IMR-90 (cell line): Measurements from ENCODE around the gene CTNND2. TPM values are rescaled to one million over a fixed set of nuclear protein-coding genes. Genes with fewer than 3 reads are reported as not detected.

ENCODE experiments used
- ATAC-seq: fragments of 200-7000 bp; cut with Tn5 transposase; 2 replicates; pipeline ENCODE4 v1.9.1; 2020; ENCODE audit warnings: low read depth, mild to moderate bottlenecking, moderate library complexity
- BruUV-seq: library from RNA; stranded (reverse); fragments of 400-500 nt; replicated peaks from 2 replicates; lab custom pipeline; 2021; lab: Mats Ljungman, UMichigan
- CTCF ChIA-PET: fragments of 300-600 bp; formaldehyde crosslinking; extraction: SDS; loops from one replicate; lab custom pipeline; 2021; ENCODE audit warnings: antibody characterized with exemption; lab: Yijun Ruan, JAX
- POLR2A ChIA-PET: fragments of 300-600 bp; sonication (Branson Sonifier 250); formaldehyde crosslinking; loops from one replicate; lab custom pipeline; 2022; ENCODE audit warnings: antibody characterized with exemption; ENCODE audit not compliant: unreplicated experiment; lab: Charles Lee
- DNase-seq: peaks from one replicate; pipeline ENCODE4 v3.0.0; 2013
- H2AFZ ChIP-seq: replicated peaks from 2 replicates; pipeline ENCODE3; 2013; ENCODE audit warnings: low read length, mild to moderate bottlenecking; ENCODE audit not compliant: poor library complexity
- H2AK5ac ChIP-seq: 2 replicates; pipeline ENCODE4 v1.6.1; 2013; ENCODE audit warnings: low read depth, low read length, inconsistent platforms
- H2AK9ac ChIP-seq: replicated peaks from 2 replicates; pipeline ENCODE3; 2013; ENCODE audit warnings: mild to moderate bottlenecking, low read depth, low read length, moderate library complexity; ENCODE audit not compliant: poor library complexity
- H2BK120ac ChIP-seq: 2 replicates; pipeline ENCODE4 v1.6.1; 2013; ENCODE audit warnings: low read depth, low read length, inconsistent platforms
- H2BK15ac ChIP-seq: 3 replicates; pipeline ENCODE4 v1.6.1; 2013; ENCODE audit warnings: low read depth, low read length, inconsistent platforms
- H2BK20ac ChIP-seq: 2 replicates; pipeline ENCODE4 v1.6.1; 2013; ENCODE audit warnings: low read depth, mild to moderate bottlenecking, inconsistent platforms, low read length, moderate library complexity
- H2BK5ac ChIP-seq: 2 replicates; pipeline ENCODE4 v1.6.1; 2013; ENCODE audit warnings: mild to moderate bottlenecking, low read depth, low read length, inconsistent platforms; ENCODE audit not compliant: poor library complexity, severe bottlenecking
- H3K14ac ChIP-seq: replicated peaks from 2 replicates; pipeline ENCODE4 v1.6.1; 2013; ENCODE audit warnings: low read depth, low read length, inconsistent platforms
- H3K18ac ChIP-seq: 2 replicates; pipeline ENCODE4 v1.6.1; 2013; ENCODE audit warnings: low read depth, low read length, control low read depth
- H3K23ac ChIP-seq: 2 replicates; pipeline ENCODE4 v1.6.1; 2013; ENCODE audit warnings: low read depth, low read length, inconsistent platforms
- H3K27ac ChIP-seq: 2 replicates; pipeline ENCODE4 v1.5.1; 2013; ENCODE audit warnings: mild to moderate bottlenecking, control low read depth, low read length; ENCODE audit not compliant: insufficient read depth
- H3K27me3 ChIP-seq: 2 replicates; pipeline ENCODE4 v1.6.1; 2013; ENCODE audit warnings: low read length; ENCODE audit not compliant: control insufficient read depth, insufficient read depth
- H3K36me3 ChIP-seq: 2 replicates; pipeline ENCODE4 v1.6.1; 2013; ENCODE audit warnings: low read length, mixed read lengths; ENCODE audit not compliant: control insufficient read depth, insufficient read depth
- H3K4ac ChIP-seq: 2 replicates; pipeline ENCODE4 v1.6.1; 2013; ENCODE audit warnings: low read depth, low read length, inconsistent platforms
- H3K4me1 ChIP-seq: 2 replicates; pipeline ENCODE4 v1.6.1; 2013; ENCODE audit warnings: low read length, mixed read lengths; ENCODE audit not compliant: control insufficient read depth, insufficient read depth
- H3K4me2 ChIP-seq: 2 replicates; pipeline ENCODE4 v1.6.1; 2013; ENCODE audit warnings: low read depth, mild to moderate bottlenecking, control low read depth, low read length, moderate library complexity
- H3K4me3 ChIP-seq: 2 replicates; pipeline ENCODE4 v1.5.1; 2013; ENCODE audit warnings: low read depth, mild to moderate bottlenecking, control low read depth, low read length, moderate library complexity; ENCODE audit not compliant: insufficient read depth
- H3K56ac ChIP-seq: 2 replicates; pipeline ENCODE4 v1.6.1; 2013; ENCODE audit warnings: low read length, inconsistent platforms; ENCODE audit not compliant: insufficient read depth; ENCODE audit errors: extremely low read depth
- H3K79me1 ChIP-seq, 2 experiments: 2 replicates each; pipeline ENCODE4 v1.6.1; 2013; ENCODE audit warnings: low read length in 2 of 2, inconsistent platforms in 1 of 2, low read depth in 1 of 2
- H3K9ac ChIP-seq: 2 replicates; pipeline ENCODE4 v1.6.1; 2013; ENCODE audit warnings: low read depth, low read length, control low read depth
- H3K9me1 ChIP-seq: 2 replicates; pipeline ENCODE4 v1.6.1; 2013; ENCODE audit warnings: low read length, inconsistent platforms; ENCODE audit not compliant: insufficient read depth
- H3K9me3 ChIP-seq: 2 replicates; pipeline ENCODE4 v1.6.1; 2013; ENCODE audit warnings: low read length; ENCODE audit not compliant: control insufficient read depth, insufficient read depth
- H4K20me1 ChIP-seq: 2 replicates; pipeline ENCODE4 v1.6.1; 2013; ENCODE audit warnings: low read length, inconsistent platforms; ENCODE audit not compliant: insufficient read depth
- H4K5ac ChIP-seq: 2 replicates; pipeline ENCODE4 v1.6.1; 2013; ENCODE audit warnings: mild to moderate bottlenecking, low read depth, low read length, control low read depth
- H4K8ac ChIP-seq, 2 experiments: 2 replicates each; pipeline ENCODE4 v1.6.1; 2013; ENCODE audit warnings: low read depth in 2 of 2, low read length in 2 of 2, control low read depth in 1 of 2, inconsistent platforms in 1 of 2
- H4K91ac ChIP-seq: 2 replicates; pipeline ENCODE4 v1.6.1; 2013; ENCODE audit warnings: low read depth, low read length, inconsistent platforms; ENCODE audit not compliant: insufficient read depth
- FOS ChIP-seq: fragments of 150-350 bp; IDR thresholded peaks from 2 replicates; pipeline ENCODE4 v1.6.1; 2016; ENCODE audit warnings: low read depth, low read length
- POLR2A ChIP-seq: IDR thresholded peaks from 2 replicates; pipeline ENCODE4 v1.6.1; 2012; ENCODE audit warnings: mild to moderate bottlenecking, low read depth, low read length
- WGBS, 2 experiments: methylation state at CpG; one replicate each; pipeline versions ENCODE4 v1.1.5 to v1.1.7; 2013; ENCODE audit warnings: missing lambda C conversion rate in 2 of 2; ENCODE audit not compliant: insufficient read length in 1 of 2; ENCODE audit errors: extremely low coverage in 2 of 2; 5-methylcytosine and 5-hydroxymethylcytosine counted together
- dilution Hi-C: fragments of 300-500 bp; cut with HindIII; formaldehyde crosslinking; loops from one replicate; pipeline ENCODE4 v1.14.3; 2018; ENCODE audit warnings: low sequenced_read_pairs; ENCODE audit not compliant: unreplicated experiment
- in situ Hi-C: fragments of 300-500 bp; cut with MboI; formaldehyde crosslinking; loops from 3 replicates; pipeline ENCODE4 v1.14.3; 2019; ENCODE audit warnings: low sequenced_read_pairs, inconsistent platforms, mixed read lengths
- intact Hi-C: fragments of 100-400 bp; cut with micrococcal nuclease; formaldehyde crosslinking; loops from 2 replicates; pipeline ENCODE4 v1.10.0; 2022
- polyA plus RNA-seq, 3 experiments: library from polyadenylated mRNA; depleted of rRNA; stranded (reverse); fragments of >200 nt; gene quantifications; 2 replicates each; pipeline ENCODE4 v1.2.3, GENCODE V29; 2012; ENCODE audit warnings: low replicate concordance in 1 of 3
- total RNA-seq: library from RNA; depleted of rRNA; stranded (reverse); fragments of >200 nt; gene quantifications from 2 replicates; pipeline ENCODE4 v1.2.3, GENCODE V29; 2012

The CTNND2 gene
- total and polyA plus RNA-seq, 2 of the 4 experiments (the other 2 are of a cell fraction), result not detected

DNA sequence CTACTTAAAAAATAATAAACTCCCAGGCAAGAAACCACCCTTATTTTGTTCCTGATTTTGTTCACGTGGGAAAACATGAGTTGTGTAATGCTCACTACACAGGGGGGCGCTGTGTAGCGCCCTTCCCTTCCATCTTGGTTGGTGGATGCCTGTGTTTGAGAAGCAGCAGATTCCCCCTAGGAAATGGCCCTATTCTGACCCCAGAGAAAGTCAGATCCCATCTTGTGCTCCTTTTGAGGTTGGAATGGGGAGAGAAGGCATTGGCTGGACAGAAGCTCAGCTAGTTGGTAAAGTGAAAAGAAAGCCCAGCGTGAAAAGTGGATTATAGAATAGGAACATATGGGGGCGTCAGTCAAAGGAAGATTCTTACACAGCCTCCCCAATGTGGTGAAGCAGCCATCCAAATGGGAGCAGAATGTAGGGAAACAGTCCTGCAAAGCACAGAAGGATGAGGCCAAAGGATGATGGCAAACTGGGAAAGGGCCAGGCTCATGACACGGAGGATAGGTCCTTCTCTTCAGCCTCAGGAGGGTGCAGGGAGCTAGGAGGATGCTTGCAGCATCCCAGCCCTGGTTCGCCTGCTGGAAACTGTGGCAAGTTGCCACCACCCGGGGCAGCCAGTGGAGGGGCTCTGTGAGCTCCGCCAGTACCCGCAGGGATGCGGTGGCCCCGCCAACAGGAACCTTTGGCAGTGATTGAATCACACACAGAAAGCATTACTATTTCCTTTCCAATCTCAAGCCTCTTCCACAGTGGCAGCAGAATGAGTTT is 829.0 kb downstream of the CTNND2 start:
- Histone ChIP-seq H3K4me3 (no peak overlapping the region), H2BK15ac (no peak overlapping the region), H3K4me2 (no peak overlapping the region), H4K91ac (no peak overlapping the region), H3K79me1 (no peaks in the 10 kb centered on the region), H3K27ac (no peak overlapping the region), H2AFZ (no peak overlapping the region), H3K4ac (no peak overlapping the region), H2BK120ac (no peak overlapping the region), H3K9me1 (no peaks in the 10 kb centered on the region), H3K56ac (no peak overlapping the region), H3K9me3 (no peaks in the 10 kb centered on the region; the same call in 1 of the 2 replicates), H3K27me3 (peaks cover 2% of the 10 kb centered on the region; the same call in 1 of the 2 replicates), H2AK9ac (no peak overlapping the region), H4K8ac (no peak overlapping the region), H4K20me1 (no peaks in the 10 kb centered on the region), H3K9ac (no peak overlapping the region), H2BK20ac (no peak overlapping the region), H3K36me3 (no peaks in the 10 kb centered on the region), H3K18ac (no peak overlapping the region), H3K4me1 (no peaks in the 10 kb centered on the region), H3K14ac (no peak overlapping the region), H2AK5ac (no peak overlapping the region), H3K23ac (no peak overlapping the region), H4K5ac (no peak overlapping the region), H2BK5ac (no peak overlapping the region)
- ATAC-seq, result no peak
- no TSS peak for BruUV-seq
- in situ Hi-C loops, result no loop called here
- POLR2A ChIA-PET, result no interaction called here
- TF ChIP-seq POLR2A (no peak), FOS (no peak)
- WGBS, 2 experiments, result 20% methylated on average over 1 of the region's 12 CpGs; no CpG with 5 or more reads in 1 of the 2 experiments
- intact Hi-C loops, result no loop called here
- dilution Hi-C loops, result no loop called here
- no peak for DNase-seq
- CTCF ChIA-PET, result no interaction called here
